Neural cell (in vitro differentiated cells): ENCODE results near the gene FBLN7.

Source experiments
- MXI1 ChIP-seq: fragments of 450-650 bp; conservative IDR thresholded peaks from 2 replicates; pipeline ENCODE4 v1.6.1; 2014; ENCODE audit warnings: antibody characterized with exemption, mild to moderate bottlenecking; ENCODE audit not compliant: poor library complexity, severe bottlenecking
- POLR2AphosphoS5 ChIP-seq: IDR thresholded peaks from 2 replicates; pipeline ENCODE4 v1.6.1; 2012
- RAD21 ChIP-seq: fragments of 450-650 bp; conservative IDR thresholded peaks from 2 replicates; pipeline ENCODE4 v1.6.1; 2014; ENCODE audit warnings: antibody characterized with exemption, mild to moderate bottlenecking, moderate library complexity
- SMC3 ChIP-seq: fragments of 450-650 bp; conservative IDR thresholded peaks from 2 replicates; pipeline ENCODE4 v1.6.1; 2014; ENCODE audit warnings: antibody characterized with exemption, mild to moderate bottlenecking, moderate library complexity; ENCODE audit not compliant: poor library complexity
- TAF1 ChIP-seq: IDR thresholded peaks from 2 replicates; pipeline ENCODE4 v1.6.1; 2012; ENCODE audit warnings: low read depth
- TF ChIP-seq, protein P1 (sequence below): fragments of 450-650 bp; IDR thresholded peaks from 2 replicates; pipeline ENCODE4 v1.5.1; 2014; ENCODE audit warnings: antibody characterized with exemption, mild to moderate bottlenecking, moderate library complexity; ENCODE audit not compliant: poor library complexity, severe bottlenecking
- TF ChIP-seq, protein P2 (sequence below): IDR thresholded peaks from 2 replicates; pipeline ENCODE4 v1.6.1; 2012; ENCODE audit warnings: borderline replicate concordance

DNA sequence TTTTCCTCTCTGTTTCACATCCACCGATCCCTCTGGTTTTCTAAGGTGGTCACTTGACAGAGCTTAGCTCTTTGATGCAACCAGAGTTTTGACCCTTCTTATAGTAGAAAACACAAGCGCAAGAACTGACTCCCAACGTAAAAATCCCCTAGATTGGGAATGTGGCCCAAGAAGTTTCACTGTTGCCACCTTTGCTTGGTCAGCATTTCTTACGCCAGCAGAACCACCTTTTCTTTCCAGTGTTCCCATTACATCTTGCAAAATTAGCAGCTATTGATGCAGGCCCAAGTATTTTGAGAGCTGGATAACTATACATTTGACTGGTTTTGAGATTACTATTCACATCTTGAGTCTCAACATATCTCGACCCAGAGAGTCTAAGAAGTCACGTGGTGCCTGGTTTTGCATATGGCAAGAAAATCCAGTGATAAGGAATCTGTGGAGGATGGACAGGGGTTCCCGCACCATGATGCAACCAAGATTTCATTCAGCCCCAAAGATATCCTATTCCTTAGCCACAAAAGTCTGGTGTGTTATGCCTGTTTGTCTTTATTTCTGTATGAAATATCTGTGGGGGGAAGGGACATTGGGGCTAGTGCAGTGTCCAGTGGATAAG lies 37.9 kb downstream of the FBLN7 start:
- no peak for TF ChIP-seq RAD21
- TF ChIP-seq, protein P1, sequence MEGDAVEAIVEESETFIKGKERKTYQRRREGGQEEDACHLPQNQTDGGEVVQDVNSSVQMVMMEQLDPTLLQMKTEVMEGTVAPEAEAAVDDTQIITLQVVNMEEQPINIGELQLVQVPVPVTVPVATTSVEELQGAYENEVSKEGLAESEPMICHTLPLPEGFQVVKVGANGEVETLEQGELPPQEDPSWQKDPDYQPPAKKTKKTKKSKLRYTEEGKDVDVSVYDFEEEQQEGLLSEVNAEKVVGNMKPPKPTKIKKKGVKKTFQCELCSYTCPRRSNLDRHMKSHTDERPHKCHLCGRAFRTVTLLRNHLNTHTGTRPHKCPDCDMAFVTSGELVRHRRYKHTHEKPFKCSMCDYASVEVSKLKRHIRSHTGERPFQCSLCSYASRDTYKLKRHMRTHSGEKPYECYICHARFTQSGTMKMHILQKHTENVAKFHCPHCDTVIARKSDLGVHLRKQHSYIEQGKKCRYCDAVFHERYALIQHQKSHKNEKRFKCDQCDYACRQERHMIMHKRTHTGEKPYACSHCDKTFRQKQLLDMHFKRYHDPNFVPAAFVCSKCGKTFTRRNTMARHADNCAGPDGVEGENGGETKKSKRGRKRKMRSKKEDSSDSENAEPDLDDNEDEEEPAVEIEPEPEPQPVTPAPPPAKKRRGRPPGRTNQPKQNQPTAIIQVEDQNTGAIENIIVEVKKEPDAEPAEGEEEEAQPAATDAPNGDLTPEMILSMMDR = no peak
- TF ChIP-seq POLR2AphosphoS5 = no peak
- no peak for TF ChIP-seq MXI1
- TF ChIP-seq SMC3 = no peak
- TF ChIP-seq TAF1 = no peak
- TF ChIP-seq, protein P2, sequence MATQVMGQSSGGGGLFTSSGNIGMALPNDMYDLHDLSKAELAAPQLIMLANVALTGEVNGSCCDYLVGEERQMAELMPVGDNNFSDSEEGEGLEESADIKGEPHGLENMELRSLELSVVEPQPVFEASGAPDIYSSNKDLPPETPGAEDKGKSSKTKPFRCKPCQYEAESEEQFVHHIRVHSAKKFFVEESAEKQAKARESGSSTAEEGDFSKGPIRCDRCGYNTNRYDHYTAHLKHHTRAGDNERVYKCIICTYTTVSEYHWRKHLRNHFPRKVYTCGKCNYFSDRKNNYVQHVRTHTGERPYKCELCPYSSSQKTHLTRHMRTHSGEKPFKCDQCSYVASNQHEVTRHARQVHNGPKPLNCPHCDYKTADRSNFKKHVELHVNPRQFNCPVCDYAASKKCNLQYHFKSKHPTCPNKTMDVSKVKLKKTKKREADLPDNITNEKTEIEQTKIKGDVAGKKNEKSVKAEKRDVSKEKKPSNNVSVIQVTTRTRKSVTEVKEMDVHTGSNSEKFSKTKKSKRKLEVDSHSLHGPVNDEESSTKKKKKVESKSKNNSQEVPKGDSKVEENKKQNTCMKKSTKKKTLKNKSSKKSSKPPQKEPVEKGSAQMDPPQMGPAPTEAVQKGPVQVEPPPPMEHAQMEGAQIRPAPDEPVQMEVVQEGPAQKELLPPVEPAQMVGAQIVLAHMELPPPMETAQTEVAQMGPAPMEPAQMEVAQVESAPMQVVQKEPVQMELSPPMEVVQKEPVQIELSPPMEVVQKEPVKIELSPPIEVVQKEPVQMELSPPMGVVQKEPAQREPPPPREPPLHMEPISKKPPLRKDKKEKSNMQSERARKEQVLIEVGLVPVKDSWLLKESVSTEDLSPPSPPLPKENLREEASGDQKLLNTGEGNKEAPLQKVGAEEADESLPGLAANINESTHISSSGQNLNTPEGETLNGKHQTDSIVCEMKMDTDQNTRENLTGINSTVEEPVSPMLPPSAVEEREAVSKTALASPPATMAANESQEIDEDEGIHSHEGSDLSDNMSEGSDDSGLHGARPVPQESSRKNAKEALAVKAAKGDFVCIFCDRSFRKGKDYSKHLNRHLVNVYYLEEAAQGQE = no peak
